ENCODE measurements around the gene FARSB. TPM values are rescaled to one million over a fixed set of nuclear protein-coding genes. Genes with fewer than 3 reads are reported as not detected.

Gene FARSB
- polyA plus RNA-seq, 3 donors = 5.8 to 10.9 (median 8.4) TPM

- Histone ChIP-seq H3K27ac (ENCODE audit: low read depth in 1 of 2, low read length in 2 of 2) (no peak overlapping the region), H3K4me2 (replicated peaks; ENCODE audit: extremely low read depth, low read length, poor library complexity, severe bottlenecking) (no peak overlapping the region), H3K4me3 (replicated peaks in 1 of 3; ENCODE audit: low read depth in 2 of 3, low read length in 3 of 3) (no peak overlapping the region), H3K9ac (ENCODE audit: insufficient read depth, low read length, poor library complexity, severe bottlenecking) (no peak overlapping the region), H3K27me3 (ENCODE audit: control insufficient read depth in 2 of 2, insufficient read depth in 2 of 2, low read length in 2 of 2) (no peaks in the 10 kb centered on the region), H3K9me3 (replicated peaks in 1 of 2; ENCODE audit: control insufficient read depth in 1 of 2, insufficient read depth in 1 of 2, low read length in 2 of 2) (no peaks in the 10 kb centered on the region), H3K4me1 (ENCODE audit: control insufficient read depth in 1 of 2, insufficient read depth in 2 of 2, low read length in 2 of 2) (no peaks in the 10 kb centered on the region), H3K36me3 (replicated peaks in 1 of 2; ENCODE audit: control insufficient read depth in 1 of 2, insufficient read depth in 2 of 2, low read length in 2 of 2) (peaks cover 2 to 22% of the 10 kb centered on the region in 2 donors), H4K20me1 (ENCODE audit: insufficient read depth, low read length) (no peaks in the 10 kb centered on the region), H2AFZ (ENCODE audit: insufficient read depth, low read depth, low read length, poor library complexity, severe bottlenecking) (no peak overlapping the region), H3K79me2 (ENCODE audit: insufficient read depth, low read length) (no peaks in the 10 kb centered on the region)
- no peak for TF ChIP-seq CTCF (IDR thresholded peaks at IDR 0.05)
- DNase-seq = no peak
- Mint-ChIP-seq H3K36me3 (peaks cover 24 to 26% of the 10 kb centered on the region in 2 donors), H3K27me3 (ENCODE audit: low read depth in 3 of 3) (peaks cover 2 to 5% (median 2%) of the 10 kb centered on the region in 3 donors), H3K4me1 (peaks cover 2% of the 10 kb centered on the region), H3K27ac (no peak overlapping the region), H3K4me3 (no peak overlapping the region), H3K9me3 (no peaks in the 10 kb centered on the region)
- 60% methylated on average over 3 of the region's 11 CpGs for WGBS (ENCODE audit: insufficient coverage)
- intact Hi-C loops (cut with micrococcal nuclease) = loop anchor here (5.0 to 10.0 kb wide), 2 partner anchors 246 to 508 kb away; no protein-coding TSS in a partner anchor
Observed at GRCh38 chr2:222563106-222563718, 92.7 kb downstream of the FARSB start.

GRCh38 chr2:222561817-222562645 lies 93.9 kb downstream of the FARSB start:
- peak; percentile 23 to 43 (median 35) for DNase-seq
- no peak overlapping the region for H3K4me3 ChIP-seq (replicated peaks in 1 of 3; ENCODE audit: low read depth in 2 of 3, low read length in 3 of 3)
- no peak overlapping the region for H2AFZ ChIP-seq (ENCODE audit: insufficient read depth, low read depth, low read length, poor library complexity, severe bottlenecking)
- intact Hi-C loops (cut with micrococcal nuclease) = loop anchor here (5.0 to 10.0 kb wide), 2 partner anchors 245 to 507 kb away; no protein-coding TSS in a partner anchor
- peak; percentile 64 for TF ChIP-seq CTCF (IDR thresholded peaks at IDR 0.05)
- peaks cover 2 to 11% of the 10 kb centered on the region in 2 donors for H3K36me3 ChIP-seq (replicated peaks in 1 of 2; ENCODE audit: control insufficient read depth in 1 of 2, insufficient read depth in 2 of 2, low read length in 2 of 2)
- no peaks in the 10 kb centered on the region for H3K4me1 ChIP-seq (ENCODE audit: control insufficient read depth in 1 of 2, insufficient read depth in 2 of 2, low read length in 2 of 2)
- no peaks in the 10 kb centered on the region for H3K79me2 ChIP-seq (ENCODE audit: insufficient read depth, low read length)
- no peak overlapping the region for H3K27ac ChIP-seq (ENCODE audit: low read depth in 1 of 2, low read length in 2 of 2)
- Mint-ChIP-seq H3K4me3 (no peak overlapping the region), H3K36me3 (peaks cover 17 to 18% of the 10 kb centered on the region in 2 donors), H3K27me3 (ENCODE audit: low read depth in 3 of 3) (peaks cover 2 to 8% (median 5%) of the 10 kb centered on the region in 3 donors), H3K4me1 (peaks cover 2% of the 10 kb centered on the region), H3K27ac (peak overlapping the region in 1 of 7 donors; percentile 14), H3K9me3 (no peaks in the 10 kb centered on the region)
- H4K20me1 ChIP-seq (ENCODE audit: insufficient read depth, low read length) = no peaks in the 10 kb centered on the region
- no peaks in the 10 kb centered on the region for H3K27me3 ChIP-seq (ENCODE audit: control insufficient read depth in 2 of 2, insufficient read depth in 2 of 2, low read length in 2 of 2)
- WGBS (ENCODE audit: insufficient coverage) = 30% methylated on average over 2 of the region's 6 CpGs
- H3K9ac ChIP-seq (ENCODE audit: insufficient read depth, low read length, poor library complexity, severe bottlenecking) = no peak overlapping the region
- H3K9me3 ChIP-seq (replicated peaks in 1 of 2; ENCODE audit: control insufficient read depth in 1 of 2, insufficient read depth in 1 of 2, low read length in 2 of 2) = no peaks in the 10 kb centered on the region
- H3K4me2 ChIP-seq (replicated peaks; ENCODE audit: extremely low read depth, low read length, poor library complexity, severe bottlenecking) = no peak overlapping the region

Measured in CD14-positive monocyte (primary cell).